K562 (cell line): ENCODE results near the gene IL23A. TPM values are rescaled to one million over a fixed set of nuclear protein-coding genes. Genes with fewer than 3 reads are reported as not detected.

Experiments used
- ARID1B ChIP-seq: fragments of 450-650 bp; IDR thresholded peaks from 2 replicates; pipeline ENCODE4 v1.6.1; 2016; ENCODE audit warnings: antibody characterized with exemption, mild to moderate bottlenecking, inconsistent platforms
- CEBPG ChIP-seq, 3 experiments: fragments of 200-800 bp in 1 of 3; sonication (Bioruptor generic) in 1 of 3; sonication (generic) in 1 of 3; formaldehyde crosslinking in 1 of 3; IDR thresholded peaks in 2 of 3; conservative IDR thresholded peaks in 1 of 3; 2 replicates each; pipeline versions ENCODE4 v1.6.1 to v1.8.0; 2016 to 2022; ENCODE audit warnings: missing compliant biosample characterization in 2 of 3, missing genetic modification characterization in 2 of 3, mild to moderate bottlenecking in 1 of 3, missing genetic modification reagents in 1 of 3
- COPS2 ChIP-seq: fragments of 450-650 bp; conservative IDR thresholded peaks from 2 replicates; pipeline ENCODE4 v1.6.1; 2016; ENCODE audit warnings: mild to moderate bottlenecking, moderate library complexity
- DPF2 ChIP-seq: fragments of 450-650 bp; IDR thresholded peaks from 2 replicates; pipeline ENCODE4 v1.6.1; 2016
- MEF2A ChIP-seq: IDR thresholded peaks from 2 replicates; pipeline ENCODE4 v1.6.1; 2011; ENCODE audit warnings: low read depth, mild to moderate bottlenecking, low read length, moderate library complexity; ENCODE audit not compliant: control insufficient read depth
- MYBL2 ChIP-seq, 2 experiments: fragments of 450-650 bp in 1 of 2; sonication (generic) in 1 of 2; formaldehyde crosslinking in 1 of 2; IDR thresholded peaks; 2 replicates each; pipeline versions ENCODE4 v1.6.1 to v1.8.1; 2017 to 2022; ENCODE audit warnings: borderline replicate concordance in 1 of 2, inconsistent platforms in 1 of 2, low read depth in 1 of 2, mild to moderate bottlenecking in 1 of 2, missing genetic modification reagents in 1 of 2, moderate library complexity in 1 of 2
- NCOA1 ChIP-seq: fragments of 450-650 bp; IDR thresholded peaks from 2 replicates; pipeline ENCODE4 v1.6.1; 2016; ENCODE audit warnings: low read depth
- NFATC3 ChIP-seq: fragments of 450-650 bp; IDR thresholded peaks from 2 replicates; pipeline ENCODE4 v1.6.1; 2017; ENCODE audit warnings: mild to moderate bottlenecking
- PCBP1 ChIP-seq: fragments of 200-400 bp; formaldehyde crosslinking; IDR thresholded peaks from 2 replicates; pipeline ENCODE4 v1.6.1; 2018; ENCODE audit warnings: mild to moderate bottlenecking, low read depth, low read length; ENCODE audit not compliant: poor library complexity, severe bottlenecking
- RNF219 ChIP-seq: fragments of 250-450 bp; sonication (Bioruptor Pico); IDR thresholded peaks from 2 replicates; pipeline ENCODE4 v1.5.0; 2022; ENCODE audit warnings: mild to moderate bottlenecking
- SP2 ChIP-seq: IDR thresholded peaks from 2 replicates; pipeline ENCODE4 v1.6.1; 2011; ENCODE audit warnings: mild to moderate bottlenecking, low read depth, low read length, moderate library complexity; ENCODE audit not compliant: poor library complexity, severe bottlenecking; ENCODE audit errors: extremely low read depth
- TCF7 ChIP-seq: sonication (generic); IDR thresholded peaks from 2 replicates; pipeline ENCODE4 v1.6.1; 2016; ENCODE audit warnings: antibody characterized with exemption, borderline replicate concordance
- ZNF121 ChIP-seq: sonication (generic); formaldehyde crosslinking; conservative IDR thresholded peaks from 2 replicates; pipeline ENCODE4 v1.8.0; 2022; ENCODE audit warnings: missing genetic modification reagents
- ZNF384 ChIP-seq: IDR thresholded peaks from 2 replicates; pipeline ENCODE4 v1.6.1; 2012; ENCODE audit warnings: low read depth, low read length, improper control_type of control experiment
- ZNF76 ChIP-seq: fragments of 250-450 bp; sonication (Bioruptor Pico); IDR thresholded peaks from 2 replicates; pipeline ENCODE4 v1.4.0; 2020; ENCODE audit warnings: mild to moderate bottlenecking, moderate library complexity, borderline replicate concordance
- ZNF77 ChIP-seq: fragments of 250-450 bp; sonication (Bioruptor Pico); IDR thresholded peaks from 2 replicates; pipeline ENCODE4 v1.5.0; 2020
- ZNF79 ChIP-seq: fragments of 250-450 bp; sonication (Bioruptor Pico); IDR thresholded peaks from 2 replicates; pipeline ENCODE4 v1.4.0; 2020; ENCODE audit warnings: low read depth, mild to moderate bottlenecking, moderate library complexity
- polyA plus RNA-seq, 8 experiments: library from polyadenylated mRNA; depleted of rRNA in 4 of 8; stranded (reverse) in 5 of 8; unstranded in 3 of 8; fragments of >200 nt; fragmentation: Nextera tagmentation in 2 of 8; fragmentation: Illumina TruSeq in 1 of 8; extraction: Ambion mirVana in 2 of 8; extraction: Trizol in 1 of 8; gene quantifications; 2 replicates each; pipeline versions ENCODE4 v1.2.1 to v1.2.3, GENCODE V29; 2011 to 2014; ENCODE audit warnings: inconsistent platforms in 1 of 8, missing spikeins in 1 of 8
- total RNA-seq, 7 experiments: library from RNA; depleted of rRNA in 6 of 7; stranded (reverse); fragments of >200 nt in 6 of 7; fragmentation: Illumina TruSeq in 2 of 7; extraction: Trizol in 2 of 7; gene quantifications; 2 replicates each; pipeline versions ENCODE4 v1.2.1 to v1.2.3, GENCODE V29; 2011 to 2021; ENCODE audit warnings: low replicate concordance in 1 of 7
- TF ChIP-seq, protein P1 (sequence below): sonication (generic); formaldehyde crosslinking; IDR thresholded peaks from 2 replicates; pipeline ENCODE4 v1.8.1; 2023; ENCODE audit warnings: mild to moderate bottlenecking, missing genetic modification reagents
- TF ChIP-seq, protein P2 (sequence below): IDR thresholded peaks from 2 replicates; pipeline ENCODE4 v1.6.1; 2012; ENCODE audit warnings: low read depth, low read length, improper control_type of control experiment, borderline replicate concordance
- TF ChIP-seq, protein P3 (sequence below), 2 experiments: fragments of 250-450 bp in 1 of 2; fragments of 450-650 bp in 1 of 2; sonication (Bioruptor Pico) in 1 of 2; IDR thresholded peaks; 2 replicates each; pipeline versions ENCODE4 v1.6.1 to v1.8.0; 2016 to 2021; ENCODE audit warnings: mild to moderate bottlenecking in 2 of 2, moderate library complexity in 2 of 2, missing compliant biosample characterization in 1 of 2, missing genetic modification characterization in 1 of 2

IL23A gene
- total and polyA plus RNA-seq, 9 of the 15 experiments (the other 6 are each of a cell fraction or from before 2014, with no cell fraction given), result 4.4 to 37.2 (median 9.6) TPM

GRCh38 chr12:56333679-56334489 is 4.8 kb upstream of the IL23A start, which contains the start of gene PAN2 (continued):
- peak; percentile 64 for TF ChIP-seq DPF2
- TF ChIP-seq ZNF76 (CRISPR knock-in tag), result no peak
- no peak for TF ChIP-seq MEF2A
- TF ChIP-seq ZNF77 (CRISPR knock-in tag), result no peak
- TF ChIP-seq RNF219 (CRISPR knock-in tag), result no peak
- no peak for TF ChIP-seq ZNF121 (CRISPR knock-in tag)
- no peak for TF ChIP-seq TCF7
- TF ChIP-seq, protein P1, sequence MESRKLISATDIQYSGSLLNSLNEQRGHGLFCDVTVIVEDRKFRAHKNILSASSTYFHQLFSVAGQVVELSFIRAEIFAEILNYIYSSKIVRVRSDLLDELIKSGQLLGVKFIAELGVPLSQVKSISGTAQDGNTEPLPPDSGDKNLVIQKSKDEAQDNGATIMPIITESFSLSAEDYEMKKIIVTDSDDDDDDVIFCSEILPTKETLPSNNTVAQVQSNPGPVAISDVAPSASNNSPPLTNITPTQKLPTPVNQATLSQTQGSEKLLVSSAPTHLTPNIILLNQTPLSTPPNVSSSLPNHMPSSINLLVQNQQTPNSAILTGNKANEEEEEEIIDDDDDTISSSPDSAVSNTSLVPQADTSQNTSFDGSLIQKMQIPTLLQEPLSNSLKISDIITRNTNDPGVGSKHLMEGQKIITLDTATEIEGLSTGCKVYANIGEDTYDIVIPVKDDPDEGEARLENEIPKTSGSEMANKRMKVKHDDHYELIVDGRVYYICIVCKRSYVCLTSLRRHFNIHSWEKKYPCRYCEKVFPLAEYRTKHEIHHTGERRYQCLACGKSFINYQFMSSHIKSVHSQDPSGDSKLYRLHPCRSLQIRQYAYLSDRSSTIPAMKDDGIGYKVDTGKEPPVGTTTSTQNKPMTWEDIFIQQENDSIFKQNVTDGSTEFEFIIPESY (CRISPR knock-in tag), result peak; percentile 47
- TF ChIP-seq NCOA1, result 0 out of 2 replicates have a peak, but pooled peaks have one; percentile 48
- TF ChIP-seq SP2, result peak; percentile 69
- peak; percentile 37; the same call in 1 of the 2 replicates for TF ChIP-seq NFATC3
- TF ChIP-seq CEBPG (CRISPR knock-in tag; IDR thresholded peaks at IDR 0.05), result no peak
- TF ChIP-seq CEBPG (tag; conservative IDR thresholded peaks at IDR 0.05 in 1 of 2, IDR thresholded peaks at IDR 0.05 in 1 of 2), result no peak
- no peak for TF ChIP-seq PCBP1
- TF ChIP-seq ZNF384, result no peak; the same call in 1 of the 2 replicates
- TF ChIP-seq ARID1B, result peak; percentile 51; the same call in 1 of the 2 replicates
- TF ChIP-seq ZNF79 (CRISPR knock-in tag), result no peak
- TF ChIP-seq, protein P2, sequence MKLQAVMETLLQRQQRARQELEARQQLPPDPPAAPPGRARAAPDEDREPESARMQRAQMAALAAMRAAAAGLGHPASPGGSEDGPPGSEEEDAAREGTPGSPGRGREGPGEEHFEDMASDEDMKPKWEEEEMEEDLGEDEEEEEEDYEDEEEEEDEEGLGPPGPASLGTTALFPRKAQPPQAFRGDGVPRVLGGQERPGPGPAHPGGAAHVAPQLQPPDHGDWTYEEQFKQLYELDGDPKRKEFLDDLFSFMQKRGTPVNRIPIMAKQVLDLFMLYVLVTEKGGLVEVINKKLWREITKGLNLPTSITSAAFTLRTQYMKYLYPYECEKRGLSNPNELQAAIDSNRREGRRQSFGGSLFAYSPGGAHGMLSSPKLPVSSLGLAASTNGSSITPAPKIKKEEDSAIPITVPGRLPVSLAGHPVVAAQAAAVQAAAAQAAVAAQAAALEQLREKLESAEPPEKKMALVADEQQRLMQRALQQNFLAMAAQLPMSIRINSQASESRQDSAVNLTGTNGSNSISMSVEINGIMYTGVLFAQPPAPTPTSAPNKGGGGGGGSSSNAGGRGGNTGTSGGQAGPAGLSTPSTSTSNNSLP, result no peak
- TF ChIP-seq, protein P3, sequence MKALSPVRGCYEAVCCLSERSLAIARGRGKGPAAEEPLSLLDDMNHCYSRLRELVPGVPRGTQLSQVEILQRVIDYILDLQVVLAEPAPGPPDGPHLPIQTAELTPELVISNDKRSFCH (CRISPR knock-in tag; IDR thresholded peaks at IDR 0.05), result no peak
- TF ChIP-seq, protein P3 (tag; IDR thresholded peaks at IDR 0.05), result no peak
- TF ChIP-seq MYBL2 (IDR thresholded peaks at IDR 0.05; ENCODE audit: low read depth), result peak; percentile 79
- TF ChIP-seq MYBL2 (CRISPR knock-in tag; IDR thresholded peaks at IDR 0.05; ENCODE audit: borderline replicate concordance), result no peak
- TF ChIP-seq COPS2, result no peak
